Esophagus muscularis mucosa (tissue), 4 donors: ENCODE data around the gene MEF2A. TPM values are rescaled to one million over a fixed set of nuclear protein-coding genes. Genes with fewer than 3 reads are reported as not detected.

ENCODE experiments used
- DNase-seq: peaks from one replicate; pipeline ENCODE4 v3.0.0-alpha.2; 2017; ENCODE audit errors: extremely low spot score
- H3K27ac ChIP-seq, 4 donors: fragments of 200-600 bp; sonication (generic); replicated peaks in 1 of 4; 1 replicate in 3 of 4; 2 replicates in 1 of 4; pipeline ENCODE4 v1.5.1; 2016 to 2019; ENCODE audit warnings: mild to moderate bottlenecking in 1 of 4
- H3K27me3 ChIP-seq, 4 donors: fragments of 200-600 bp; sonication (generic); one replicate each; pipeline versions ENCODE4 v1.5.1 to v1.6.0; 2016 to 2019
- H3K36me3 ChIP-seq, 4 donors: fragments of 200-600 bp; sonication (generic); one replicate each; pipeline ENCODE4 v1.5.1; 2016 to 2019
- H3K4me1 ChIP-seq, 4 donors: fragments of 200-600 bp; sonication (generic); one replicate each; pipeline ENCODE4 v1.5.1; 2016 to 2019
- H3K4me3 ChIP-seq, 4 donors: fragments of 200-600 bp; sonication (generic); 1 replicate in 2 of 4; 2 replicates in 2 of 4; pipeline ENCODE4 v1.5.1; 2016 to 2019; ENCODE audit warnings: mild to moderate bottlenecking in 4 of 4, moderate library complexity in 1 of 4
- H3K9me3 ChIP-seq, 4 donors: fragments of 200-600 bp; sonication (generic); 1 replicate in 3 of 4; 2 replicates in 1 of 4; pipeline ENCODE4 v1.5.1; 2016 to 2019
- CTCF ChIP-seq, 3 experiments: fragments of 200-600 bp in 2 of 3; fragments of 450-650 bp in 1 of 3; sonication (generic) in 2 of 3; IDR thresholded peaks; one replicate each; pipeline ENCODE4 v1.5.1; 2017 to 2019; ENCODE audit warnings: antibody characterized with exemption in 3 of 3, mild to moderate bottlenecking in 2 of 3, moderate library complexity in 1 of 3
- EP300 ChIP-seq: sonication (generic); formaldehyde crosslinking; IDR thresholded peaks from one replicate; pipeline ENCODE4 v1.6.1; 2017; ENCODE audit warnings: antibody characterized with exemption
- POLR2A ChIP-seq: fragments of 450-650 bp; IDR thresholded peaks from one replicate; pipeline ENCODE4 v1.6.1; 2017; ENCODE audit warnings: antibody characterized with exemption, moderate library complexity, mild to moderate bottlenecking, low read depth
- POLR2AphosphoS5 ChIP-seq, 2 donors: sonication (generic); formaldehyde crosslinking; IDR thresholded peaks; one replicate each; pipeline ENCODE4 v1.6.1; 2017; ENCODE audit warnings: antibody characterized with exemption in 2 of 2
- WGBS: methylation state at CpG from one replicate; pipeline ENCODE4 v1.1.5; 2018; 5-methylcytosine and 5-hydroxymethylcytosine counted together
- intact Hi-C: fragments of 100-400 bp; cut with DNase I; formaldehyde crosslinking; loops from one replicate; pipeline ENCODE4 v1.15.1; 2023
- total RNA-seq, 4 donors: library from RNA; depleted of rRNA; stranded (reverse); fragments of >200 nt; gene quantifications; one replicate each; pipeline versions ENCODE4 v1.1.0 to v1.2.1, GENCODE V29; 2016

MEF2A gene
- total RNA-seq, 4 donors from 2014 or later, result 63.1 to 76.7 (median 73.3) TPM

GRCh38 chr15:99546441-99547100 lies 19.2 kb upstream of the MEF2A start:
- Histone ChIP-seq H3K36me3 (no peaks in the 10 kb centered on the region), H3K4me1 (no peaks in the 10 kb centered on the region), H3K9me3 (no peaks in the 10 kb centered on the region), H3K27me3 (no peaks in the 10 kb centered on the region), H3K27ac (no peak overlapping the region), H3K4me3 (no peak overlapping the region)
- intact Hi-C loops, result no loop called here
- no peak for DNase-seq
- TF ChIP-seq POLR2A (no peak), POLR2AphosphoS5 (IDR thresholded peaks at IDR 0.05) (no peak), EP300 (no peak), CTCF (IDR thresholded peaks at IDR 0.05) (no peak)
- 64% methylated on average over 4 of the region's 4 CpGs for WGBS

GRCh38 chr15:99547517-99547916 lies 18.3 kb upstream of the MEF2A start:
- H3K36me3 ChIP-seq, result no peaks in the 10 kb centered on the region
- TF ChIP-seq POLR2A (no peak), CTCF (IDR thresholded peaks at IDR 0.05) (no peak)
- no peaks in the 10 kb centered on the region for H3K4me1 ChIP-seq
- H3K27me3 ChIP-seq, result no peaks in the 10 kb centered on the region
- no peak for DNase-seq
- no peak overlapping the region for H3K4me3 ChIP-seq
- 90% methylated on average over 3 of the region's 3 CpGs for WGBS
- H3K27ac ChIP-seq, result no peak overlapping the region
- H3K9me3 ChIP-seq, result no peaks in the 10 kb centered on the region
- intact Hi-C loops, result no loop called here

- H3K36me3 ChIP-seq, result no peaks in the 10 kb centered on the region
- no peak for DNase-seq
- TF ChIP-seq POLR2AphosphoS5 (IDR thresholded peaks at IDR 0.05), result no peak
- no peak for TF ChIP-seq POLR2A
- TF ChIP-seq EP300, result no peak
- TF ChIP-seq CTCF (IDR thresholded peaks at IDR 0.05), result no peak
- H3K4me3 ChIP-seq, result no peak overlapping the region
- WGBS, result 55% methylated on average over 5 of the region's 5 CpGs
- no peaks in the 10 kb centered on the region for H3K9me3 ChIP-seq
- no peaks in the 10 kb centered on the region for H3K27me3 ChIP-seq
- no peaks in the 10 kb centered on the region for H3K4me1 ChIP-seq
- H3K27ac ChIP-seq, result no peak overlapping the region
- intact Hi-C loops, result no loop called here
Observed at GRCh38 chr15:99550077-99550476, 15.7 kb upstream of the MEF2A start.

- no peaks in the 10 kb centered on the region for H3K36me3 ChIP-seq
- intact Hi-C loops, result no loop called here
- TF ChIP-seq CTCF (IDR thresholded peaks at IDR 0.05) (no peak), EP300 (no peak), POLR2A (no peak), POLR2AphosphoS5 (IDR thresholded peaks at IDR 0.05) (no peak)
Observed at GRCh38 chr15:99552111-99552510, 13.7 kb upstream of the MEF2A start.

More at GRCh38 chr15:99552111-99552510, 13.7 kb upstream of the MEF2A start:
- H3K4me3 ChIP-seq, result no peak overlapping the region
- 93% methylated on average over 2 of the region's 2 CpGs for WGBS
- H3K27ac ChIP-seq, result no peak overlapping the region
- no peaks in the 10 kb centered on the region for H3K9me3 ChIP-seq
- no peak for DNase-seq
- no peaks in the 10 kb centered on the region for H3K27me3 ChIP-seq
- no peaks in the 10 kb centered on the region for H3K4me1 ChIP-seq
